Stimulated activated effector memory CD8-positive, alpha-beta T cell treated with anti-CD3 and anti-CD28 coated beads, Interleukin-12 subunit alpha, Interleukin-12 subunit beta, amount 100 ng/mL, for 72 hours (primary cell): ENCODE data around the gene DIP2B.
"Not testable (repeated sequence)": the region's sequence is repeated elsewhere in the genome, so short reads cannot be mapped to it uniquely, and the experiment has no call there.

Experiments used
- ATAC-seq: fragments of 150-1000 bp; cut with Tn5 transposase; 2 replicates; pipeline ENCODE4 v1.10.0; 2021
- DNase-seq, 2 donors: peaks; one replicate each; pipeline ENCODE4 v3.0.0; 2021 to 2022; ENCODE audit warnings: low spot score in 2 of 2
- H3K27ac Mint-ChIP-seq: one replicate; pipeline ENCODE4 v1.8.0; 2022; ENCODE audit warnings: mild to moderate bottlenecking, mixed read lengths
- H3K36me3 Mint-ChIP-seq: one replicate; pipeline ENCODE4 v1.8.0; 2022; ENCODE audit warnings: mild to moderate bottlenecking, mixed read lengths
- H3K4me1 Mint-ChIP-seq: one replicate; pipeline ENCODE4 v1.8.0; 2022; ENCODE audit warnings: mixed read lengths
- H3K4me3 Mint-ChIP-seq: one replicate; pipeline ENCODE4 v1.8.0; 2022; ENCODE audit warnings: mild to moderate bottlenecking, mixed read lengths
- H3K9me3 Mint-ChIP-seq: one replicate; pipeline ENCODE4 v1.8.0; 2022; ENCODE audit warnings: mixed read lengths

Gene DIP2B

GRCh38 chr12:50765095-50765911, 260.5 kb downstream of the DIP2B start:
- no peaks in the 10 kb centered on the region for H3K9me3 Mint-ChIP-seq
- peak overlapping the region; percentile 91 for H3K4me3 Mint-ChIP-seq

GRCh38 chr12:50768391-50768790, 263.6 kb downstream of the DIP2B start:
- ATAC-seq (no peak), DNase-seq (no peak)
- H3K9me3 Mint-ChIP-seq = no peaks in the 10 kb centered on the region
- H3K27ac Mint-ChIP-seq = peak overlapping the region; percentile 54
- peaks cover 35% of the 10 kb centered on the region for H3K36me3 Mint-ChIP-seq
- H3K4me3 Mint-ChIP-seq = no peak overlapping the region
- peaks cover 28% of the 10 kb centered on the region for H3K4me1 Mint-ChIP-seq

More at GRCh38 chr12:50765095-50765911, 260.5 kb downstream of the DIP2B start:
- H3K4me1 Mint-ChIP-seq = peaks cover 33% of the 10 kb centered on the region
- H3K36me3 Mint-ChIP-seq = peaks cover 17% of the 10 kb centered on the region
- ATAC-seq = peak; percentile 49
- H3K27ac Mint-ChIP-seq = peak overlapping the region; percentile 97
- DNase-seq = no peak

GRCh38 chr12:50768813-50769212, 264.0 kb downstream of the DIP2B start:
- peak overlapping the region; percentile 54 for H3K27ac Mint-ChIP-seq
- peaks cover 30% of the 10 kb centered on the region for H3K36me3 Mint-ChIP-seq
- ATAC-seq, H3K9me3 Mint-ChIP-seq, H3K4me3 Mint-ChIP-seq, DNase-seq: not testable (repeated sequence)
- peaks cover 28% of the 10 kb centered on the region for H3K4me1 Mint-ChIP-seq

- Mint-ChIP-seq H3K9me3 (no peaks in the 10 kb centered on the region), H3K36me3 (peaks cover 25% of the 10 kb centered on the region), H3K27ac (no peak overlapping the region), H3K4me3 (no peak overlapping the region), H3K4me1 (peaks cover 12% of the 10 kb centered on the region)
- DNase-seq (no peak), ATAC-seq (no peak)
These were observed 266.6 kb downstream of the DIP2B start for GRCh38 chr12:50771409-50771808.

- H3K36me3 Mint-ChIP-seq = peaks cover 25% of the 10 kb centered on the region
- H3K4me3 Mint-ChIP-seq = no peak overlapping the region
- no peaks in the 10 kb centered on the region for H3K9me3 Mint-ChIP-seq
- DNase-seq (no peak), ATAC-seq (no peak)
- peak overlapping the region; percentile 59 for H3K27ac Mint-ChIP-seq
- peaks cover 12% of the 10 kb centered on the region for H3K4me1 Mint-ChIP-seq
These were observed 267.7 kb downstream of the DIP2B start for GRCh38 chr12:50772470-50772869.

GRCh38 chr12:50772877-50773276, 268.1 kb downstream of the DIP2B start:
- DNase-seq = no peak
- peaks cover 13% of the 10 kb centered on the region for H3K4me1 Mint-ChIP-seq
- H3K4me3 Mint-ChIP-seq = no peak overlapping the region
- H3K9me3 Mint-ChIP-seq = no peaks in the 10 kb centered on the region
- H3K36me3 Mint-ChIP-seq = peaks cover 25% of the 10 kb centered on the region
- peak overlapping the region; percentile 59 for H3K27ac Mint-ChIP-seq
- no peak for ATAC-seq

GRCh38 chr12:50775251-50775650, 270.5 kb downstream of the DIP2B start:
- no peak for ATAC-seq
- Mint-ChIP-seq H3K4me3 (no peak overlapping the region), H3K27ac (no peak overlapping the region), H3K9me3 (no peaks in the 10 kb centered on the region), H3K36me3 (peaks cover 31% of the 10 kb centered on the region), H3K4me1 (peaks cover 19% of the 10 kb centered on the region)
- DNase-seq = no peak

- H3K9me3 Mint-ChIP-seq = no peaks in the 10 kb centered on the region
- H3K4me1 Mint-ChIP-seq = peaks cover 19% of the 10 kb centered on the region
- ATAC-seq (no peak), DNase-seq (peak in 1 of 2 donors; percentile 42)
- peaks cover 33% of the 10 kb centered on the region for H3K36me3 Mint-ChIP-seq
- H3K27ac Mint-ChIP-seq = peak overlapping the region; percentile 45
- H3K4me3 Mint-ChIP-seq = peak overlapping the region; percentile 10
These were observed 272.3 kb downstream of the DIP2B start for GRCh38 chr12:50776749-50777728.

- Mint-ChIP-seq H3K4me3 (no peak overlapping the region), H3K4me1 (peaks cover 19% of the 10 kb centered on the region), H3K36me3 (peaks cover 44% of the 10 kb centered on the region), H3K9me3 (no peaks in the 10 kb centered on the region), H3K27ac (peak overlapping the region; percentile 12)
- DNase-seq (no peak), ATAC-seq (no peak)
These were observed 274.1 kb downstream of the DIP2B start for GRCh38 chr12:50778663-50779590.

- no peak for ATAC-seq
These were observed 275.2 kb downstream of the DIP2B start for GRCh38 chr12:50780013-50780412.

GRCh38 chr12:50784501-50784900, 279.7 kb downstream of the DIP2B start:
- Mint-ChIP-seq H3K36me3 (peaks cover 50% of the 10 kb centered on the region), H3K4me1 (peaks cover 19% of the 10 kb centered on the region), H3K27ac (no peak overlapping the region), H3K9me3 (peaks cover 3% of the 10 kb centered on the region), H3K4me3 (no peak overlapping the region)
- peak; percentile 31 for ATAC-seq
- peak in 1 of 2 donors; percentile 43 for DNase-seq

More at GRCh38 chr12:50780013-50780412, 275.2 kb downstream of the DIP2B start:
- DNase-seq = no peak
- Mint-ChIP-seq H3K27ac (no peak overlapping the region), H3K4me3 (no peak overlapping the region), H3K36me3 (peaks cover 44% of the 10 kb centered on the region), H3K4me1 (peaks cover 29% of the 10 kb centered on the region), H3K9me3 (no peaks in the 10 kb centered on the region)

- H3K27ac Mint-ChIP-seq = no peak overlapping the region
- peaks cover 50% of the 10 kb centered on the region for H3K36me3 Mint-ChIP-seq
- DNase-seq (peak in 1 of 2 donors; percentile 40), ATAC-seq (no peak)
- H3K4me3 Mint-ChIP-seq = no peak overlapping the region
- H3K4me1 Mint-ChIP-seq = peaks cover 22% of the 10 kb centered on the region
- peaks cover 3% of the 10 kb centered on the region for H3K9me3 Mint-ChIP-seq
These were observed 280.7 kb downstream of the DIP2B start for GRCh38 chr12:50785406-50786001.

GRCh38 chr12:50786498-50787231, 281.9 kb downstream of the DIP2B start:
- no peak overlapping the region for H3K27ac Mint-ChIP-seq
- ATAC-seq = no peak
- no peak for DNase-seq

GRCh38 chr12:50787618-50788017, 282.8 kb downstream of the DIP2B start:
- Mint-ChIP-seq H3K4me1 (peaks cover 35% of the 10 kb centered on the region), H3K4me3 (no peak overlapping the region), H3K9me3 (peaks cover 3% of the 10 kb centered on the region), H3K27ac (no peak overlapping the region), H3K36me3 (peaks cover 32% of the 10 kb centered on the region)
- no peak for DNase-seq
- ATAC-seq = no peak

More at GRCh38 chr12:50786498-50787231, 281.9 kb downstream of the DIP2B start:
- H3K4me3 Mint-ChIP-seq = no peak overlapping the region
- H3K4me1 Mint-ChIP-seq = peaks cover 33% of the 10 kb centered on the region
- H3K36me3 Mint-ChIP-seq = peaks cover 41% of the 10 kb centered on the region
- H3K9me3 Mint-ChIP-seq = peaks cover 3% of the 10 kb centered on the region
